Neural cell (in vitro differentiated cells): ENCODE measurements around the gene TADA2A. TPM values are rescaled to one million over a fixed set of nuclear protein-coding genes. Genes with fewer than 3 reads are reported as not detected.

Source experiments
- H2AFZ ChIP-seq: fragments of 200-600, 300-800 bp; sonication (generic), shearing (Covaris generic); 2 replicates; pipeline ENCODE4 v1.6.0; 2014; ENCODE audit warnings: low read depth, mild to moderate bottlenecking, antibody characterized with exemption, low read length, moderate library complexity
- H3F3A ChIP-seq: fragments of 200-600 bp; shearing (Covaris generic); 2 replicates; pipeline ENCODE4 v1.6.1; 2016; ENCODE audit warnings: mild to moderate bottlenecking, moderate library complexity, mixed read lengths, antibody characterized with exemption, low read length; ENCODE audit not compliant: insufficient read depth, poor library complexity, severe bottlenecking
- H3K27ac ChIP-seq: fragments of 200-600, 300-800 bp; sonication (generic), shearing (Covaris generic); 2 replicates; pipeline ENCODE4 v1.5.1; 2014; ENCODE audit warnings: mild to moderate bottlenecking, low read length, moderate library complexity
- H3K27me3 ChIP-seq: fragments of 300-800, 200-600 bp; sonication (generic), shearing (Covaris generic); 2 replicates; pipeline ENCODE4 v1.6.0; 2014; ENCODE audit warnings: mild to moderate bottlenecking, low read depth, low read length, moderate library complexity; ENCODE audit not compliant: insufficient read depth
- H3K36me3 ChIP-seq: fragments of 300-800, 200-600 bp; sonication (generic), shearing (Covaris generic); 2 replicates; pipeline ENCODE4 v1.5.1; 2014; ENCODE audit warnings: mild to moderate bottlenecking, antibody characterized with exemption, low read length, moderate library complexity; ENCODE audit not compliant: insufficient read depth
- H3K4me2 ChIP-seq: fragments of 300-800, 200-600 bp; sonication (generic), shearing (Covaris generic); 2 replicates; pipeline ENCODE4 v1.6.0; 2014; ENCODE audit warnings: mild to moderate bottlenecking, low read length
- H3K4me3 ChIP-seq: fragments of 300-800, 200-600 bp; sonication (generic), shearing (Covaris generic); 2 replicates; pipeline ENCODE4 v1.5.1; 2014; ENCODE audit warnings: mild to moderate bottlenecking, low read length, moderate library complexity
- H3K79me2 ChIP-seq: fragments of 200-600 bp; shearing (Covaris generic); replicated peaks from 2 replicates; pipeline ENCODE4 v1.6.0; 2014; ENCODE audit warnings: mild to moderate bottlenecking, low read length, moderate library complexity; ENCODE audit not compliant: insufficient read depth
- H3K9ac ChIP-seq: fragments of 300-800, 200-600 bp; sonication (generic), shearing (Covaris generic); 2 replicates; pipeline ENCODE4 v1.6.1; 2016; ENCODE audit warnings: mild to moderate bottlenecking, low read length, mixed read lengths
- H3K9me2 ChIP-seq: fragments of 200-600 bp; shearing (Covaris generic); 2 replicates; pipeline ENCODE4 v1.6.1; 2016; ENCODE audit warnings: mild to moderate bottlenecking, low read length, mixed read lengths; ENCODE audit not compliant: insufficient read depth
- H3K9me3 ChIP-seq: fragments of 200-600, 300-800 bp; sonication (generic), shearing (Covaris generic); 2 replicates; pipeline ENCODE4 v1.6.1; 2016; ENCODE audit warnings: mild to moderate bottlenecking, mixed run types, low read length, moderate library complexity, mixed read lengths
- H4K20me1 ChIP-seq: fragments of 200-600 bp; shearing (Covaris generic); 2 replicates; pipeline ENCODE4 v1.6.1; 2016; ENCODE audit warnings: mild to moderate bottlenecking, mixed run types; ENCODE audit not compliant: insufficient read depth
- CTCF ChIP-seq: fragments of 450-650 bp; IDR thresholded peaks from 2 replicates; pipeline ENCODE4 v1.5.1; 2014; ENCODE audit warnings: antibody characterized with exemption, mild to moderate bottlenecking, moderate library complexity; ENCODE audit not compliant: poor library complexity, severe bottlenecking
- EP300 ChIP-seq: fragments of 450-650 bp; conservative IDR thresholded peaks from 2 replicates; pipeline ENCODE4 v1.6.1; 2014; ENCODE audit warnings: antibody characterized with exemption, mild to moderate bottlenecking, moderate library complexity; ENCODE audit not compliant: poor library complexity, severe bottlenecking
- EZH2 ChIP-seq: fragments of 200-600, 300-800 bp; shearing (Covaris generic), sonication (generic); IDR thresholded peaks from 2 replicates; pipeline ENCODE4 v1.6.1; 2014; ENCODE audit warnings: antibody characterized with exemption, low read length, borderline replicate concordance, mild to moderate bottlenecking; ENCODE audit not compliant: insufficient read depth, poor library complexity, severe bottlenecking
- MXI1 ChIP-seq: fragments of 450-650 bp; conservative IDR thresholded peaks from 2 replicates; pipeline ENCODE4 v1.6.1; 2014; ENCODE audit warnings: antibody characterized with exemption, mild to moderate bottlenecking; ENCODE audit not compliant: poor library complexity, severe bottlenecking
- POLR2AphosphoS5 ChIP-seq: IDR thresholded peaks from 2 replicates; pipeline ENCODE4 v1.6.1; 2012
- RAD21 ChIP-seq: fragments of 450-650 bp; conservative IDR thresholded peaks from 2 replicates; pipeline ENCODE4 v1.6.1; 2014; ENCODE audit warnings: antibody characterized with exemption, mild to moderate bottlenecking, moderate library complexity
- SMC3 ChIP-seq: fragments of 450-650 bp; conservative IDR thresholded peaks from 2 replicates; pipeline ENCODE4 v1.6.1; 2014; ENCODE audit warnings: antibody characterized with exemption, mild to moderate bottlenecking, moderate library complexity; ENCODE audit not compliant: poor library complexity
- TAF1 ChIP-seq: IDR thresholded peaks from 2 replicates; pipeline ENCODE4 v1.6.1; 2012; ENCODE audit warnings: low read depth
- polyA plus RNA-seq: library from polyadenylated mRNA; depleted of rRNA; stranded (reverse); fragments of >200 nt; gene quantifications from 2 replicates; pipeline ENCODE4 v1.2.3, GENCODE V29; 2014
- TF ChIP-seq, protein P1 (sequence below): IDR thresholded peaks from 2 replicates; pipeline ENCODE4 v1.6.1; 2012; ENCODE audit warnings: borderline replicate concordance

Gene TADA2A
- polyA plus RNA-seq, 1 donor from 2014 or later = 23.5 TPM

DNA sequence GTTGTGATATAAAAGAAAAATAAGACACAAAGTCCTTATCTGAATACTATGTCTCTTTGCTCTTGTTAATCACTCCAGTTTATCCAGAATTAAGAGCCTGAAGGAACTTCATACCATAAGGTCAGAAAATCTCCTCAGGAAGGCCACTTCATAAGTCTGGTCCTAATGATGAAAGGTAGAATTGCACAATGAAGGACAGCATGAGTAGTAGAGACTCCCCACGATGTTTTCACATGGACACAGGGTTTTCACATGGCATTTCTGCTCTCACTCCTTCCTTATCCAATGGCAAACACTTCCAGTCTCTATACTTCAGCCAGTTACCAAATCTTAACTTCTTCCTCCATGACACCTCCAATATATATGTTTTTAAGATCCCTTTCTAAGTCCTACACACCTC, 41.1 kb upstream of the TADA2A start:
- Histone ChIP-seq H3K79me2 (no peaks in the 10 kb centered on the region), H4K20me1 (no peaks in the 10 kb centered on the region), H3F3A (no peaks in the 10 kb centered on the region), H3K36me3 (no peaks in the 10 kb centered on the region), H3K9me3 (no peaks in the 10 kb centered on the region), H3K27me3 (no peaks in the 10 kb centered on the region), H2AFZ (no peak overlapping the region), H3K9me2 (no peaks in the 10 kb centered on the region), H3K4me3 (no peak overlapping the region), H3K9ac (no peak overlapping the region), H3K4me2 (no peak overlapping the region), H3K27ac (no peak overlapping the region)
- TF ChIP-seq SMC3 (no peak), POLR2AphosphoS5 (no peak), EZH2 (no peak), TAF1 (no peak)
- TF ChIP-seq, protein P1, sequence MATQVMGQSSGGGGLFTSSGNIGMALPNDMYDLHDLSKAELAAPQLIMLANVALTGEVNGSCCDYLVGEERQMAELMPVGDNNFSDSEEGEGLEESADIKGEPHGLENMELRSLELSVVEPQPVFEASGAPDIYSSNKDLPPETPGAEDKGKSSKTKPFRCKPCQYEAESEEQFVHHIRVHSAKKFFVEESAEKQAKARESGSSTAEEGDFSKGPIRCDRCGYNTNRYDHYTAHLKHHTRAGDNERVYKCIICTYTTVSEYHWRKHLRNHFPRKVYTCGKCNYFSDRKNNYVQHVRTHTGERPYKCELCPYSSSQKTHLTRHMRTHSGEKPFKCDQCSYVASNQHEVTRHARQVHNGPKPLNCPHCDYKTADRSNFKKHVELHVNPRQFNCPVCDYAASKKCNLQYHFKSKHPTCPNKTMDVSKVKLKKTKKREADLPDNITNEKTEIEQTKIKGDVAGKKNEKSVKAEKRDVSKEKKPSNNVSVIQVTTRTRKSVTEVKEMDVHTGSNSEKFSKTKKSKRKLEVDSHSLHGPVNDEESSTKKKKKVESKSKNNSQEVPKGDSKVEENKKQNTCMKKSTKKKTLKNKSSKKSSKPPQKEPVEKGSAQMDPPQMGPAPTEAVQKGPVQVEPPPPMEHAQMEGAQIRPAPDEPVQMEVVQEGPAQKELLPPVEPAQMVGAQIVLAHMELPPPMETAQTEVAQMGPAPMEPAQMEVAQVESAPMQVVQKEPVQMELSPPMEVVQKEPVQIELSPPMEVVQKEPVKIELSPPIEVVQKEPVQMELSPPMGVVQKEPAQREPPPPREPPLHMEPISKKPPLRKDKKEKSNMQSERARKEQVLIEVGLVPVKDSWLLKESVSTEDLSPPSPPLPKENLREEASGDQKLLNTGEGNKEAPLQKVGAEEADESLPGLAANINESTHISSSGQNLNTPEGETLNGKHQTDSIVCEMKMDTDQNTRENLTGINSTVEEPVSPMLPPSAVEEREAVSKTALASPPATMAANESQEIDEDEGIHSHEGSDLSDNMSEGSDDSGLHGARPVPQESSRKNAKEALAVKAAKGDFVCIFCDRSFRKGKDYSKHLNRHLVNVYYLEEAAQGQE = no peak

DNA sequence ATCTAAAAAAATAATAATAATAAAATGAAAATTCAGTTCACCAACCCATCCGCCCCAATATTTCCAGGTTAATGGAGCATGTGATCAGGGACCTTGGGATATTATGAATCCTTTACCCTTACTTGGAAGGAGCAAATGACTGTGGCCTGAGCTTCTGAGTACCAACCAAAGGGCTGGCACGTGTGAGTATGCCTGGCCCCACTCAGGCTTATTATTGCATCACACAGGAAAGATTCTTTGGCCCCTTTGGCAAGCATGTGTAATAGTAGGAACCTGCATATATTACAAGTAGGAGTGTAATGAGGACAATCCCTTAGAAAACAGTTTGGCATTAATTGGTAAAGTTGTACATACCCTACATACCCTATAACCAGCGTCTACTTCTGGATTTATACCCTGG, 38.1 kb upstream of the TADA2A start:
- Histone ChIP-seq H2AFZ (no peak overlapping the region), H3K9me2 (no peaks in the 10 kb centered on the region), H3K4me2 (no peak overlapping the region), H3K9me3 (no peaks in the 10 kb centered on the region), H3K27ac (no peak overlapping the region), H3K36me3 (no peaks in the 10 kb centered on the region), H4K20me1 (no peaks in the 10 kb centered on the region), H3K79me2 (no peaks in the 10 kb centered on the region), H3K4me3 (no peak overlapping the region), H3K27me3 (no peaks in the 10 kb centered on the region), H3K9ac (no peak overlapping the region), H3F3A (no peaks in the 10 kb centered on the region)
- TF ChIP-seq CTCF = no peak
- no peak for TF ChIP-seq TAF1
- no peak for TF ChIP-seq EP300
- no peak for TF ChIP-seq SMC3
- TF ChIP-seq MXI1 = no peak
- TF ChIP-seq RAD21 = no peak
- TF ChIP-seq EZH2 = no peak
- no peak for TF ChIP-seq POLR2AphosphoS5
- TF ChIP-seq, protein P1 = no peak
